Activated CD4-positive, alpha-beta T cell treated with anti-CD3 and anti-CD28 coated beads, Interleukin-2, Interleukin-6, amounts not matched to agents 100 ng/mL and 50 ng/mL, durations not matched to agents 16 hours and 8 hours (primary cell): ENCODE data around the gene PATJ.
"Not testable (repeated sequence)": the region's sequence is repeated elsewhere in the genome, so short reads cannot be mapped to it uniquely, and the experiment has no call there.

Experiments used
- DNase-seq: peaks from one replicate; pipeline ENCODE4 v3.0.0-alpha.2; 2020

Gene PATJ

GRCh38 chr1:61887931-61888564 lies 145.8 kb downstream of the PATJ start:
- no peak for DNase-seq

DNA sequence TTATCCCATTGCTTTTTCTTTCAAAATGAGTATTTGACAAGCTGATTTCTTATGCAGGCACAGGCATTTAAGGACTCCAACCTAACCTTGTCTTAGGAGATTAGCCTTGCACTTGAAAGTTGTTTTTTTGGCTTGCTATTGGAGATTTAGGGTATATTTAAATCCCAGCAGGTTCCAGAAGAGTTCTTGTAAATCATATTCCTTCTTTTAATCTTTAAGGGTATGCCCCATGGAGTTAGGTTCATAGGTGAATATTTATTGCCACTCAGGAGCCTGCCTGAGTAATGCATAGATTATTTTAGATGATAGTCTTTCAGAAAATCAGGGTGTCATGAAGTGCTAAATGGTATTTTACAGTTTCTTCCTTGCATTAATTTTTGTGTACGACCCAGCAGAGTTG lies 146.5 kb downstream of the PATJ start:
- no peak for DNase-seq

DNA sequence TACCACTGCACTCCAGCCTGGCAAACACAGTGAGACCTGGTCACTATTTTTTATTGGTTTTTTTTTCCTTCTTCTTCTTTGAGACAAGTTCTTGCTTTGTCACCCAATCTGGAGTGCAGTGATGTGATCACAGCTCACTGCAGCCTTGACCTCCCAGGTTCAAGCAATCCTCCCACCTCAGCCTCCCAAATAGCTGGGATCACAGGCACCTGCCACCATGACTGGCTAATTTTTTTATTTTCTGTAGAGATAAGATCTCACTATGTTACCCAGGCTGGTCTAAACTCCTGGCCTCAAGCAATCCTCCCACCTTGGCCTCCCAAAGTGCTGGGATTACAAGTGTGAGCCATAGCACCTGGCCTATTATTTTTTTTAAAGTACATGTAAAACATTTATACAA lies 148.2 kb downstream of the PATJ start:
- not testable (repeated sequence) for DNase-seq

GRCh38 chr1:61892977-61893376 lies 150.7 kb downstream of the PATJ start:
- DNase-seq, result no peak

DNA sequence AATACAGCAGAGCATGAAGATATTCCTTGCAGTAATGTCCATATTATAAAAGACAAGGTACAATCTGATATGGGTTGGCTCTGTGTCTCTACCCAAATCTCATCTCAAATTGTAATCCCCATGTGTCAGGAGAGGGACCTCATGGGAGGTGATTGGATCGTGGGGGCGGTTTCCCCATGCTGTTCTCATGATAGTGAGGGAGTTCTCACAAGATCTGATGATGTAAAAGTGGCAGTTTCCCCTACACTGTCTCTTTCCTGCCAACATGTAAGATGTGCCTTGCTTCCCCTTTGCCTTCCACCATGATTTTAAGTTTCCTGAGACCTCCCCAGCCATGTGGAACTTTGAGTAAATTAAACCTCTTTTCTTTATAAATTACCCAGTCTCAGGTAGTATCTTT lies 152.0 kb downstream of the PATJ start:
- DNase-seq, result not testable (repeated sequence)

DNA sequence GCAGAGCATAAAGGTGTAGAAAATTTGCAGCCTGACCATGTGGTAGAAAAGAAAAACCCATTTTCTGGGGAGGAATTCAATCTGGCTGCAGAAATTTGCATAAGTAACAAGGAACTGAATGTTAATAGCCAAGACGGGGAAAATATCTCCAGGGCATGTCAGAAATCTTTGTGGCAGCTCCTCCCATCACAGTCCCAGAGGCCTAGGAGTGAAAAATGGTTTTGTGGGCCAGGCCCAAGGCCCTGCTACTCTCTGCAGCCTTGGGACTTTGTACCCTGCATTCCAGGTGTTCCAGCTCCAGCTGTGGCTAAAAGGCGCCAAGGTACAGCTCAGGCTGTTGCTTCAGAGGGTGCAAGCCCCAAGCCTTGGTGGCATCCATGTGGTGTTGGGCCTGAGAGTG lies 152.9 kb downstream of the PATJ start:
- no peak for DNase-seq

DNA sequence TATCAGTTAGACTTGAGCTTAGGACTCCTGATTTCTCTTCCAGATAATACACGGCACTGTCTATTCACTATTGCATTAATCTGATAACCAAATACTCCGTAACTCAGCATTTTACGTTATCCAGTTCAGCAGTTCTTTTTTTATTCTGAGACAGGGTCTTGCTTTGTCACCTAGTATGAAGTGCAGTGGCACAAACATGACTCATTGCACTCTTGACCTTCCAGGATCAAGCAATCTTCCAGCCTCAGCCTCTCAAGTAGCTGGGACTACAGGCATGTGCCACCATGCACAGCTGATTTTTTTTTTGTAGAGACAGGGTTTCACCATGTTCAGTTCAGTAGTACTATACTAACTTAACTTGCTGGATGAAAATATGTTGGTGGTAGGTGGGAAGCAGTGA lies 156.4 kb downstream of the PATJ start:
- no peak for DNase-seq

GRCh38 chr1:61904354-61904753 lies 162.1 kb downstream of the PATJ start:
- DNase-seq, result no peak

DNA sequence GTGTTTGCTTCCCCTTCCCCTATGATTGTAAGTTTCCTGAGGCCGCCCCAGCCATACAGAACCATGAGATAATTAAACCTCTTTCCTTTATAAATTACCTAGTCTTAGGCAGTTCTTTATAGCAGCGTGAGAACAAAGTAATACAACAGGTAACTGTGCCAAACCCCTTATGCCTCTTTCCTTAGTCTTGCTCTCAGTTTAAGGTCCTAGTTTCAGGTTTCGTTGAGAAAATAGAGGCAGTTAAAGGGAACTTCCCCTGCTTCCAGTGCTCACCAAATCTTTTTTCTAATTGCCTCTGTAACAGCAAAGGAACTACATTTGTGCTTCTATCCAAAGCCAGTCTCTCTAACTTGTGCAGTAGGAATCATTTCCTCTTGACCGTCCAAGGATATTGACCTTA lies 164.8 kb downstream of the PATJ start:
- DNase-seq, result no peak

DNA sequence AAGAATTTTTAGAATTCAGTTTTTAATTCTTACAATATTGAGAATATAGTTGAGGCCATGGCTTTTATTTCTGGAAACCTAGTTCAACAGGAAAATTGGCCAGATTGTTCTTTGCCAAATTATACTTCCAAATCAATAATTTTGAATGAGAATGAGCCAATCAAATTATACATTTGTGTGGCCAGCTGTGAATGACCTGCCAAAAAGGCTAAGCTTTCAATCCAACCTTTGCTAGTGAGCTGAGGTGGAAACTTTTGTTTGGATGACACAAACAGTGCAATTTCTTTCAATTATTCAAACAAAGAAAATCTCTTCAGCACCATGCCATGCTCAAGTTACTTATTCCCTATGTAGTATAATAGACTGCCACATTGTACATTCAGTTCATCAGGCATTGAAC lies 167.8 kb downstream of the PATJ start:
- DNase-seq, result no peak

DNA sequence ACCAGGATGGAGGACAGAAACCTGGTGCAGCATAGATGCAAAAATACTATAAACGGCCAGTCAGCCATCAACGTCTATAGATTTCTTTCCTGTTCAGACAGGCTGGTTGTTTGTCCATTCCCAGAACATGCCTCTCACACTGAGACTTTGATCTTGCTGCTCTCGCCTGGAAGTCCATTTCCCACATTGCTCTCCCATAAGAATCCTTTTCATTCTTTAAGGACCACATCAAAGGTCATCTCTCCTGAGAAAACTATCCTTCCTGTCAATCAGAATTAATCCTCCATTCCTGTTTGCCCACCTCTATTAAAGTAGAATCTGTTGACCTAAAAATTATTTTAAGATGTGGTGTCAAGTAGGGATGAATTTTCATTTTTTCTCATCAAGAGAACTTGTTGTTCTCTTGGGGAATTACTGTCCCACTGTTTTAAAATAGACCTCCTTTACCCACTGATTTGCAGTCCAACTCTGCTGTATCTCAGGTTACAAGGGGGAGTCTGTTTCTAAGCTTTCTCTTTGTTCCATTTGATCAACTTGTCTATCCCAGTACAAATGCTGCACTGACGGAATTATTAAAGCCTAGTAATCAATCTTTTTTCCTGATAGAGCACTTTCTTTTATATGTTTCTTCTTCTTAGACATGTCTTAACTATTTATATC lies 172.7 kb downstream of the PATJ start:
- DNase-seq, result no peak

DNA sequence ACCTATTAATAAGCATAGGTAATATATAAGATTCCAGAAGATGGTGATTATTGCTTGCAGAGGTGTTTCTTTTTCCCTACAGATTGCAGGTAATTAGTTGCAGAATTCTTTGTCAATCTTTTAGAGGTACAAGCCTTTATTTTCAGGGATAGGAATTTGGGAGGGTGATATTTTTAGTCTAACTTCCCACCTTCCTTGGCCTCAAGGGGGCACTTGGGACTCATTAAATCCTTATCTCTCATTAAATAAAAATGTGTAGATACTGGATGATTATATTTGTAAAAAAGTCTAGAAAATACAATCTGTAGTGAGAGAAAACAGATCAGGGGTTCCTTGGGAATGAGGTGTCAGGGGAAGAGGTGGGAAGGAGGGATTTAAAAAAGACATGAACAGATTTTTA lies 179.2 kb downstream of the PATJ start:
- DNase-seq, result no peak

DNA sequence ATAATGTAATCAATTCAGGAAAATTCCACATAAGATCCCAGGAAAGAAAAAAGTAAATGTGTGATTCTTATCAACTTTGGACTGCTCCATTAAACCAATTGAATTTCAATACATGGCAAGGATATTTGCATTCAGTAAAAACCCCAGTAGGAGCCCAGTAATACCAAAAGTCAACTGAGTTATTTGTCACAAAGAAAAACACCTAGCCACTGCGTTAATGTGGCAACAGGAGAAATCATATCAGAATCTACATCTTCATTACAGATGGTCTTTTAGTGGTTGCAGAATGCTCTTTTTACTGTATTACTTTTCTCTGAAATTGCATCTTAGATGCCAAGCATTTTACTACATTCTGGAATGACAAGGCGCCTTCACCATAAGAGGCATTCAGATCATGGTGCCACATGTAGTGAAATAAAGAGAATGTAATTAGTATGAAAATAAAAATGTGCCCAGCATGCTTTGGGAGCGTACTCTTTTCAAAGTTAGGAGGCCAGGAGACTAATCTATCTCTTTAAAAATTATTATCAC lies 180.7 kb downstream of the PATJ start:
- DNase-seq, result no peak

GRCh38 chr1:61925591-61926298 lies 183.5 kb downstream of the PATJ start:
- no peak for DNase-seq

GRCh38 chr1:61926597-61926996 lies 184.3 kb downstream of the PATJ start:
- DNase-seq, result no peak

- no peak for DNase-seq
These were observed 187.9 kb downstream of the PATJ start for GRCh38 chr1:61930116-61930645.

- DNase-seq, result no peak
These were observed 189.5 kb downstream of the PATJ start for GRCh38 chr1:61931587-61932279.

- no peak for DNase-seq
These were observed 193.2 kb downstream of the PATJ start for GRCh38 chr1:61935516-61935915.

DNA sequence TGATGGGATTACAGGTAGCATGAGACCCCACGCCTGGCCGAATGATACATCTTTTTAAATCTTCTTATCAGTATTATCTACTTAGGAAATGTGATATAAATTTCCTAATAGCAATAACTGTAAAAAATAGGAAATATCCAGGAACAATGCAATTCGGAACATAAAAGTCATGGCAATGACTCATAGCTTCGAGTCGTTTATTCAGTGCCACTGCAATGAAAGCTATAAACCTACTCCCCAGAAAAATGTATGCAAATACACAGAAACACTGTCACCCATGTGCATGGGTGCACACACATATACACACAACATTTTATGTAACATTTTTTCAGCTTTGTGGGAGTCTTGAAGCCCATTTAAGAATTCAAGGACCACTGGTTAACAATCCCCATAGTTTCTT lies 194.6 kb downstream of the PATJ start:
- no peak for DNase-seq

GRCh38 chr1:61941794-61942193 lies 199.5 kb downstream of the PATJ start:
- DNase-seq, result no peak

- no peak for DNase-seq
These were observed 200.6 kb downstream of the PATJ start for GRCh38 chr1:61942856-61943255.

- not testable (repeated sequence) for DNase-seq
These were observed 206.4 kb downstream of the PATJ start for GRCh38 chr1:61948685-61949084.

DNA sequence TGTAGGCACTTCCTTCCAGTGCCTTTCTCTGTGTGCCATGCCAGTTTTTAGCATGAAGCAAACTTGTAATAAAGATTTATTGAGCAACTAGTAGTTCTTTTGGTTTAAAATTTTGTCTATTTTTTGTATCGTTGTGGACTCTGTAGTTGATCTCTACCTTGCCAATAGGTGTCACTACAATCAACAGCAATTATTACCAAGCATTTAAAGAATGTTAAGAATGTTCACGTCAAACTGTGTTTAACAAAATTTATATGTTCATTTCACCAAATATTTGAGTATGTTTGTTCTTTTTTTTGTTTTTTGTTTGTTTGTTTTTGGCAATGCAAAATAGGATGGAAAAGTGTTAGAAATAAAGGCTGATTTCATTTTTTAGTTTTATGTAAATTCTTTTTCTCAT lies 208.1 kb downstream of the PATJ start:
- DNase-seq, result no peak
